MM.1S (cell line): ENCODE results near the gene CCDC169.

ENCODE experiments used
- DNase-seq: peaks from one replicate; pipeline ENCODE4 v3.0.0-alpha.2; 2015
- H2AFZ ChIP-seq: fragments of 300-600 bp; sonication (generic); 2 replicates; pipeline ENCODE4 v1.6.0; 2016; ENCODE audit warnings: antibody characterized with exemption, low read length
- H3F3A ChIP-seq: fragments of 300-600 bp; sonication (generic); 2 replicates; pipeline ENCODE4 v1.6.1; 2016; ENCODE audit warnings: mild to moderate bottlenecking, antibody characterized with exemption, low read length, moderate library complexity, mixed read lengths; ENCODE audit not compliant: insufficient read depth
- H3K27ac ChIP-seq: fragments of 300-600 bp; sonication (generic); 2 replicates; pipeline ENCODE4 v1.5.1; 2016; ENCODE audit warnings: mild to moderate bottlenecking, low read length
- H3K27me3 ChIP-seq: fragments of 300-600 bp; sonication (generic); replicated peaks from 2 replicates; pipeline ENCODE4 v1.6.0; 2016; ENCODE audit warnings: low read length; ENCODE audit not compliant: insufficient read depth
- H3K36me3 ChIP-seq: fragments of 300-600 bp; sonication (generic); replicated peaks from 2 replicates; pipeline ENCODE4 v1.6.1; 2016; ENCODE audit warnings: mild to moderate bottlenecking, low read length, mixed read lengths; ENCODE audit not compliant: insufficient read depth
- H3K4me1 ChIP-seq: fragments of 300-600 bp; sonication (generic); 2 replicates; pipeline ENCODE4 v1.6.1; 2016; ENCODE audit warnings: low read length, mixed read lengths
- H3K4me2 ChIP-seq: fragments of 300-600 bp; sonication (generic); 2 replicates; pipeline ENCODE4 v1.6.0; 2016; ENCODE audit warnings: low read depth, low read length
- H3K4me3 ChIP-seq: fragments of 300-600 bp; sonication (generic); 2 replicates; pipeline ENCODE4 v1.5.1; 2016; ENCODE audit warnings: low read length, mixed read lengths
- H3K79me2 ChIP-seq: fragments of 300-600 bp; sonication (generic); 2 replicates; pipeline ENCODE4 v1.6.1; 2016; ENCODE audit warnings: mixed run types, low read length, mixed read lengths
- H3K9ac ChIP-seq: fragments of 300-600 bp; sonication (generic); 2 replicates; pipeline ENCODE4 v1.6.1; 2016; ENCODE audit warnings: low read length, mixed read lengths
- H3K9me2 ChIP-seq: fragments of 300-600 bp; sonication (generic); replicated peaks from 2 replicates; pipeline ENCODE4 v1.6.1; 2016; ENCODE audit warnings: mild to moderate bottlenecking, low read length, mixed read lengths; ENCODE audit not compliant: insufficient read depth
- H3K9me3 ChIP-seq: fragments of 300-600 bp; sonication (generic); replicated peaks from 2 replicates; pipeline ENCODE4 v1.6.1; 2016; ENCODE audit warnings: mild to moderate bottlenecking, low read length, mixed read lengths; ENCODE audit not compliant: insufficient read depth
- H4K20me1 ChIP-seq: fragments of 300-600 bp; sonication (generic); 2 replicates; pipeline ENCODE4 v1.6.1; 2016; ENCODE audit warnings: mild to moderate bottlenecking, low read length, moderate library complexity, mixed read lengths; ENCODE audit not compliant: insufficient read depth
- CTCF ChIP-seq: fragments of 300-600 bp; sonication (generic); IDR thresholded peaks from 2 replicates; pipeline ENCODE4 v1.5.1; 2016; ENCODE audit warnings: antibody characterized with exemption, low read length, mixed read lengths
- EZH2 ChIP-seq: fragments of 300-600 bp; sonication (generic); optimal IDR thresholded peaks from 2 replicates; pipeline ENCODE3; 2017; ENCODE audit warnings: low read depth, mild to moderate bottlenecking, antibody characterized with exemption, low read length, mixed read lengths
- EZH2phosphoT487 ChIP-seq: fragments of 300-600 bp; sonication (generic); IDR thresholded peaks from 2 replicates; pipeline ENCODE4 v1.6.1; 2018; ENCODE audit warnings: antibody characterized with exemption, low read length

The CCDC169 gene

GRCh38 chr13:36188441-36188840, 109.2 kb downstream of the CCDC169 start:
- Histone ChIP-seq H3K9me3 (no peaks in the 10 kb centered on the region), H3F3A (peaks cover 8% of the 10 kb centered on the region; the same call in 1 of the 2 replicates), H3K27ac (no peak overlapping the region), H3K79me2 (no peaks in the 10 kb centered on the region), H3K9me2 (no peaks in the 10 kb centered on the region), H3K9ac (no peak overlapping the region), H3K27me3 (no peaks in the 10 kb centered on the region), H3K36me3 (no peaks in the 10 kb centered on the region), H3K4me2 (no peak overlapping the region), H3K4me1 (peaks cover 17% of the 10 kb centered on the region), H3K4me3 (no peak overlapping the region), H2AFZ (no peak overlapping the region), H4K20me1 (no peaks in the 10 kb centered on the region)
- no peak for TF ChIP-seq CTCF
- no peak for TF ChIP-seq EZH2
- TF ChIP-seq EZH2phosphoT487: no peak
- no peak for DNase-seq

GRCh38 chr13:36183901-36184300, 113.7 kb downstream of the CCDC169 start:
- DNase-seq: no peak
- Histone ChIP-seq H3K9me3 (no peaks in the 10 kb centered on the region), H3K9ac (no peak overlapping the region), H3K4me1 (no peaks in the 10 kb centered on the region), H3K27me3 (no peaks in the 10 kb centered on the region), H3K36me3 (no peaks in the 10 kb centered on the region), H3K9me2 (no peaks in the 10 kb centered on the region), H4K20me1 (no peaks in the 10 kb centered on the region), H2AFZ (no peak overlapping the region), H3F3A (no peaks in the 10 kb centered on the region), H3K4me2 (no peak overlapping the region), H3K79me2 (no peaks in the 10 kb centered on the region), H3K4me3 (no peak overlapping the region), H3K27ac (no peak overlapping the region)
- TF ChIP-seq EZH2: no peak
- TF ChIP-seq EZH2phosphoT487: no peak
- no peak for TF ChIP-seq CTCF
